Measurements from ENCODE around the gene METTL25. TPM values are rescaled to one million over a fixed set of nuclear protein-coding genes. Genes with fewer than 3 reads are reported as not detected.

Gene METTL25
- polyA plus RNA-seq, 1 donor (not counting 4 experiments of a cell fraction or from before 2014, with no cell fraction given): 6.0 TPM

GRCh38 chr12:82480606-82481005 lies 122.3 kb downstream of the METTL25 start:
- no peak overlapping the region for H2AFZ ChIP-seq (ENCODE audit: control insufficient read depth, low read length)
- no peaks in the 10 kb centered on the region for H3K36me3 ChIP-seq (ENCODE audit: control insufficient read depth in 2 of 2, extremely low read depth in 1 of 2, insufficient read depth in 2 of 2, low read length in 2 of 2)
- H3K27me3 ChIP-seq (ENCODE audit: control insufficient read depth, extremely low read depth, insufficient read depth, low read length): no peaks in the 10 kb centered on the region
- no peak overlapping the region for H3K9ac ChIP-seq (ENCODE audit: control insufficient read depth, extremely low read depth, insufficient read depth, low read length)
- H3K4me1 ChIP-seq (ENCODE audit: control insufficient read depth, extremely low read depth, insufficient read depth, low read length): no peaks in the 10 kb centered on the region
- no peaks in the 10 kb centered on the region for H3K79me2 ChIP-seq (ENCODE audit: control insufficient read depth, insufficient read depth, low read length)
- dilution Hi-C loops (cut with MboI; ENCODE audit: extremely low pct_ligation_motif_present, low sequenced_read_pairs): no loop called here
- H3K27ac ChIP-seq (ENCODE audit: control insufficient read depth, insufficient read depth, low read length): no peak overlapping the region
- no peak for DNase-seq (ENCODE audit: low read depth, low spot score)
- no peaks in the 10 kb centered on the region for H3K9me1 ChIP-seq (ENCODE audit: control insufficient read depth, extremely low read depth, insufficient read depth, low read length)
- H3K4me2 ChIP-seq (ENCODE audit: control insufficient read depth, extremely low read depth, insufficient read depth, low read depth, low read length): no peak overlapping the region
- TF ChIP-seq, protein P1, sequence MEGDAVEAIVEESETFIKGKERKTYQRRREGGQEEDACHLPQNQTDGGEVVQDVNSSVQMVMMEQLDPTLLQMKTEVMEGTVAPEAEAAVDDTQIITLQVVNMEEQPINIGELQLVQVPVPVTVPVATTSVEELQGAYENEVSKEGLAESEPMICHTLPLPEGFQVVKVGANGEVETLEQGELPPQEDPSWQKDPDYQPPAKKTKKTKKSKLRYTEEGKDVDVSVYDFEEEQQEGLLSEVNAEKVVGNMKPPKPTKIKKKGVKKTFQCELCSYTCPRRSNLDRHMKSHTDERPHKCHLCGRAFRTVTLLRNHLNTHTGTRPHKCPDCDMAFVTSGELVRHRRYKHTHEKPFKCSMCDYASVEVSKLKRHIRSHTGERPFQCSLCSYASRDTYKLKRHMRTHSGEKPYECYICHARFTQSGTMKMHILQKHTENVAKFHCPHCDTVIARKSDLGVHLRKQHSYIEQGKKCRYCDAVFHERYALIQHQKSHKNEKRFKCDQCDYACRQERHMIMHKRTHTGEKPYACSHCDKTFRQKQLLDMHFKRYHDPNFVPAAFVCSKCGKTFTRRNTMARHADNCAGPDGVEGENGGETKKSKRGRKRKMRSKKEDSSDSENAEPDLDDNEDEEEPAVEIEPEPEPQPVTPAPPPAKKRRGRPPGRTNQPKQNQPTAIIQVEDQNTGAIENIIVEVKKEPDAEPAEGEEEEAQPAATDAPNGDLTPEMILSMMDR (optimal IDR thresholded peaks at IDR 0.05 in 1 of 3, IDR thresholded peaks at IDR 0.05 in 1 of 3, conservative IDR thresholded peaks at IDR 0.05 in 1 of 3; ENCODE audit: extremely low read depth in 1 of 3, insufficient read depth in 2 of 3, low read length in 3 of 3): no peak
- no peak for TF ChIP-seq EZH2 (IDR thresholded peaks at IDR 0.05; ENCODE audit: low read length)
- FAIRE-seq: no peak
- H4K20me1 ChIP-seq (ENCODE audit: control insufficient read depth, extremely low read depth, insufficient read depth, low read length): no peaks in the 10 kb centered on the region
- H3K4me3 ChIP-seq (ENCODE audit: control insufficient read depth in 2 of 3, extremely low read depth in 1 of 3, insufficient read depth in 2 of 3, low read depth in 1 of 3, low read length in 3 of 3): no peak overlapping the region
- no peaks in the 10 kb centered on the region for H3K9me3 ChIP-seq (ENCODE audit: control insufficient read depth, low read depth, low read length)

- no peak for DNase-seq (ENCODE audit: low read depth, low spot score)
- FAIRE-seq: no peak
- TF ChIP-seq, protein P1 (optimal IDR thresholded peaks at IDR 0.05 in 1 of 3, IDR thresholded peaks at IDR 0.05 in 1 of 3, conservative IDR thresholded peaks at IDR 0.05 in 1 of 3; ENCODE audit: extremely low read depth in 1 of 3, insufficient read depth in 2 of 3, low read length in 3 of 3): no peak
- no peak for TF ChIP-seq EZH2 (IDR thresholded peaks at IDR 0.05; ENCODE audit: low read length)
- dilution Hi-C loops (cut with MboI; ENCODE audit: extremely low pct_ligation_motif_present, low sequenced_read_pairs): no loop called here
- Histone ChIP-seq H3K36me3 (ENCODE audit: control insufficient read depth in 2 of 2, extremely low read depth in 1 of 2, insufficient read depth in 2 of 2, low read length in 2 of 2) (no peaks in the 10 kb centered on the region), H3K27ac (ENCODE audit: control insufficient read depth, insufficient read depth, low read length) (no peak overlapping the region), H3K9me1 (ENCODE audit: control insufficient read depth, extremely low read depth, insufficient read depth, low read length) (no peaks in the 10 kb centered on the region), H4K20me1 (ENCODE audit: control insufficient read depth, extremely low read depth, insufficient read depth, low read length) (no peaks in the 10 kb centered on the region), H3K4me2 (ENCODE audit: control insufficient read depth, extremely low read depth, insufficient read depth, low read depth, low read length) (no peak overlapping the region), H2AFZ (ENCODE audit: control insufficient read depth, low read length) (no peak overlapping the region), H3K4me1 (ENCODE audit: control insufficient read depth, extremely low read depth, insufficient read depth, low read length) (no peaks in the 10 kb centered on the region), H3K79me2 (ENCODE audit: control insufficient read depth, insufficient read depth, low read length) (no peaks in the 10 kb centered on the region), H3K27me3 (ENCODE audit: control insufficient read depth, extremely low read depth, insufficient read depth, low read length) (no peaks in the 10 kb centered on the region), H3K4me3 (ENCODE audit: control insufficient read depth in 2 of 3, extremely low read depth in 1 of 3, insufficient read depth in 2 of 3, low read depth in 1 of 3, low read length in 3 of 3) (no peak overlapping the region), H3K9me3 (ENCODE audit: control insufficient read depth, low read depth, low read length) (no peaks in the 10 kb centered on the region), H3K9ac (ENCODE audit: control insufficient read depth, extremely low read depth, insufficient read depth, low read length) (no peak overlapping the region)
These were observed 123.6 kb downstream of the METTL25 start for GRCh38 chr12:82481954-82482353.
